ENCODE measurements around the gene CCNE1. TPM values are rescaled to one million over a fixed set of nuclear protein-coding genes. Genes with fewer than 3 reads are reported as not detected.

Gene CCNE1
- total RNA-seq, 3 donors from 2014 or later (not counting 1 experiment from before 2014, with no cell fraction given): 2.6 to 6.7 (median 2.9) TPM

- H3K27ac ChIP-seq (ENCODE audit: low read length): no peak overlapping the region
- no peaks in the 10 kb centered on the region for H3K9me3 ChIP-seq (ENCODE audit: control insufficient read depth, insufficient read depth, low read length)
- intact Hi-C loops (cut with micrococcal nuclease): no loop called here
- no peaks in the 10 kb centered on the region for H3K36me3 ChIP-seq (ENCODE audit: control insufficient read depth, insufficient read depth, low read length)
- Mint-ChIP-seq H3K4me1 (peaks cover 0 to 5% of the 10 kb centered on the region in 2 donors), H3K27ac (no peak overlapping the region), H3K36me3 (no peaks in the 10 kb centered on the region), H3K9me3 (no peaks in the 10 kb centered on the region), H3K27me3 (ENCODE audit: low read depth in 2 of 2) (peaks cover 1 to 15% of the 10 kb centered on the region in 2 donors), H3K4me3 (no peak overlapping the region)
- ATAC-seq (no peak), DNase-seq (no peak)
- H3K4me1 ChIP-seq (ENCODE audit: control insufficient read depth, insufficient read depth, low read length): no peaks in the 10 kb centered on the region
- H3K27me3 ChIP-seq (ENCODE audit: control insufficient read depth, insufficient read depth, low read length): peaks cover under 1% of the 10 kb centered on the region
- H3K4me3 ChIP-seq (ENCODE audit: low read length): no peak overlapping the region
- no peak for TF ChIP-seq CTCF (IDR thresholded peaks at IDR 0.05)
- 62% methylated on average over 13 of the region's 13 CpGs for WGBS (ENCODE audit: insufficient coverage)
Observed at GRCh38 chr19:29858621-29859020, 46.8 kb downstream of the CCNE1 start.

GRCh38 chr19:29860492-29860891 is 48.7 kb downstream of the CCNE1 start:
- H3K27ac Mint-ChIP-seq: no peak overlapping the region
- H3K9me3 Mint-ChIP-seq: no peaks in the 10 kb centered on the region
- ATAC-seq: no peak
- Histone ChIP-seq H3K27me3 (ENCODE audit: control insufficient read depth, insufficient read depth, low read length) (peaks cover 4% of the 10 kb centered on the region), H3K9me3 (ENCODE audit: control insufficient read depth, insufficient read depth, low read length) (no peaks in the 10 kb centered on the region), H3K27ac (ENCODE audit: low read length) (no peak overlapping the region), H3K4me1 (ENCODE audit: control insufficient read depth, insufficient read depth, low read length) (no peaks in the 10 kb centered on the region), H3K36me3 (ENCODE audit: control insufficient read depth, insufficient read depth, low read length) (no peaks in the 10 kb centered on the region), H3K4me3 (ENCODE audit: low read length) (no peak overlapping the region)
- H3K27me3 Mint-ChIP-seq (ENCODE audit: low read depth in 2 of 2): peaks cover 13 to 17% of the 10 kb centered on the region in 2 donors
- H3K4me3 Mint-ChIP-seq: no peak overlapping the region
- DNase-seq: no peak
- no peak for TF ChIP-seq CTCF (IDR thresholded peaks at IDR 0.05)
- 94% methylated on average over 3 of the region's 3 CpGs for WGBS (ENCODE audit: insufficient coverage)
- H3K4me1 Mint-ChIP-seq: peaks cover 0 to 5% of the 10 kb centered on the region in 2 donors
- intact Hi-C loops (cut with micrococcal nuclease): no loop called here
- H3K36me3 Mint-ChIP-seq: no peaks in the 10 kb centered on the region

- peaks cover 13 to 20% of the 10 kb centered on the region in 2 donors for H3K27me3 Mint-ChIP-seq (ENCODE audit: low read depth in 2 of 2)
- ATAC-seq (no peak), DNase-seq (no peak)
- no peak overlapping the region for H3K4me3 Mint-ChIP-seq
- Histone ChIP-seq H3K27me3 (ENCODE audit: control insufficient read depth, insufficient read depth, low read length) (peaks cover 4% of the 10 kb centered on the region), H3K4me1 (ENCODE audit: control insufficient read depth, insufficient read depth, low read length) (no peaks in the 10 kb centered on the region), H3K36me3 (ENCODE audit: control insufficient read depth, insufficient read depth, low read length) (no peaks in the 10 kb centered on the region), H3K9me3 (ENCODE audit: control insufficient read depth, insufficient read depth, low read length) (no peaks in the 10 kb centered on the region), H3K4me3 (ENCODE audit: low read length) (no peak overlapping the region), H3K27ac (ENCODE audit: low read length) (no peak overlapping the region)
- no peaks in the 10 kb centered on the region for H3K9me3 Mint-ChIP-seq
- intact Hi-C loops (cut with micrococcal nuclease): no loop called here
- no peak overlapping the region for H3K27ac Mint-ChIP-seq
- peaks cover 0 to 5% of the 10 kb centered on the region in 2 donors for H3K4me1 Mint-ChIP-seq
- H3K36me3 Mint-ChIP-seq: no peaks in the 10 kb centered on the region
- no peak for TF ChIP-seq CTCF (IDR thresholded peaks at IDR 0.05)
- WGBS (ENCODE audit: insufficient coverage): 83% methylated on average over 7 of the region's 7 CpGs
Observed at GRCh38 chr19:29861574-29861973, 49.8 kb downstream of the CCNE1 start.

- Histone ChIP-seq H3K27me3 (ENCODE audit: control insufficient read depth, insufficient read depth, low read length) (peaks cover 4% of the 10 kb centered on the region), H3K36me3 (ENCODE audit: control insufficient read depth, insufficient read depth, low read length) (no peaks in the 10 kb centered on the region), H3K4me1 (ENCODE audit: control insufficient read depth, insufficient read depth, low read length) (no peaks in the 10 kb centered on the region), H3K4me3 (ENCODE audit: low read length) (no peak overlapping the region), H3K27ac (ENCODE audit: low read length) (no peak overlapping the region), H3K9me3 (ENCODE audit: control insufficient read depth, insufficient read depth, low read length) (peaks cover 3% of the 10 kb centered on the region)
- TF ChIP-seq CTCF (IDR thresholded peaks at IDR 0.05): no peak
- H3K36me3 Mint-ChIP-seq: no peaks in the 10 kb centered on the region
- no peaks in the 10 kb centered on the region for H3K4me1 Mint-ChIP-seq
- no peak for DNase-seq
- H3K27me3 Mint-ChIP-seq (ENCODE audit: low read depth in 2 of 2): peaks cover 16 to 21% of the 10 kb centered on the region in 2 donors
- intact Hi-C loops (cut with micrococcal nuclease): no loop called here
- no peaks in the 10 kb centered on the region for H3K9me3 Mint-ChIP-seq
- H3K4me3 Mint-ChIP-seq: no peak overlapping the region
- H3K27ac Mint-ChIP-seq: no peak overlapping the region
- no peak for ATAC-seq
- 42% methylated on average over 5 of the region's 5 CpGs for WGBS (ENCODE audit: insufficient coverage)
Observed at GRCh38 chr19:29866011-29866410, 54.2 kb downstream of the CCNE1 start.

Measured in natural killer cell (primary cell).